Pons (tissue), 1 donor: Measurements from ENCODE around the gene ACVR1.
A peak's percentile ranks its signal among the peaks of the same experiment; 100 is the strongest.

Experiments used
- DNase-seq: peaks from one replicate; pipeline ENCODE4 v3.0.0-alpha.2; 2016; ENCODE audit warnings: low spot score

ACVR1 gene

GRCh38 chr2:157876066-157876785, at the start of gene ACVR1:
Gene ACVR1, minus strand, starts transcription at chr2:157876330. Its CDS starts 76,837 bp downstream, at chr2:157799493.
- DNase-seq = peak; percentile 97

DNA sequence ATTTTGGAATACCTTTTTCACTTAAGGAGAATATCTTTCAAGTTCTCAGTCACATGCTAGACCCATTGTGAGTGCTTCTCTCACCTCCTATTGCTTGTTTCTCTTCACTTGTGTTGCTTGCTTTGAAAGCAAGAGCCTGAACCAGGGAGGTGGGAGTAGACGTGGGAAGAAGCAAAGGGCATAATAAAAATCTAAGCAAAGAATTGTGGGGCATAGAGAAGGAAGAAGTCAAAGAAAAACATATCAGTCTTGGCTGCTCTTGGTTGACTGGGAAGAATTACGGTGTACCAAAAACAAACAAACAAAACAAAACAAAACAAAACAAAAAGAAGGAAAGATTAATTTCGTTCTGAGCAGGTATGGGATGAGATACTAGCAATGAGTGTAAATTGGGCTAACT, 48.9 kb upstream of the ACVR1 start:
- DNase-seq = no peak

- DNase-seq = no peak
These were observed 47.6 kb upstream of the ACVR1 start for GRCh38 chr2:157923598-157924217.

DNA sequence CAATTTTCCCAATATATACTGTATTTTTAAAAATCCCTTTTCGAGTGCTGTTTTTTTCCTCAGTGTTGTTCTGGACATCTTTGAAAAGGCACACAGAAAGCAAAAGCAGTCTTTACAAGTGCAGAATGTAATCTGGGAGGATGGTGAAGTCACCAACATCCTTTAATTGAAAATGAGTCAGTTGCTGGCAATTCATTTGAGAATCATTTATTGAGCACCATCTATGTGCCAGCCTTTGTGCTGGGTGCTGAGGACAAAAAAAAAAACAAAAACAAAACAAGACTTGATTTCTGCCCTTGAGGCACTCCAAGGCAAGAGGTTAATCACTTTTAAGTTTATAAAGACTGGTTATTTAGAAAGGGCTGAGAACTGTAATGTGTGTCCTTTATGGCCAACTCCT, 46.7 kb upstream of the ACVR1 start:
- no peak for DNase-seq

GRCh38 chr2:157922336-157922735, 46.2 kb upstream of the ACVR1 start:
- DNase-seq = no peak

GRCh38 chr2:157920736-157921135, 44.6 kb upstream of the ACVR1 start:
- no peak for DNase-seq

GRCh38 chr2:157919181-157919580, 43.1 kb upstream of the ACVR1 start:
- no peak for DNase-seq

GRCh38 chr2:157918319-157918718, 42.2 kb upstream of the ACVR1 start:
- DNase-seq = no peak

DNA sequence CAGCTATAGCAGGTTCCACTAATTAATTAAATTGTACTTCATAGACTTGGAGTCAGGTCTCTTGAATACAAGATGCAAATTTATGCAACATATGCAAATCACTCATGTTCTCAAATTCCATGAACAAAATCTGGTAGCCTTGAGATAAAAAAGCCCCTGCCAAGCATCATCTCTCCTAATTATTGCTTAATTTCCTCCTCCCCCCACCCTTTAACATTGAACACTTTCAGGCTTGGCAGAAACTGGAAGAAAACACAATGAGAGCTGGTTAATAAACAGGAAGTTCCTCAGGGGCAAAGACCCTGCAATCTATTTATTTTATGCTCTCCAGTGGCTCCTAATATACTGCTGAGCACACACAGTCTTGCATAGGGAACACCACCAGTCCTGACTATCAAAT, 35.6 kb upstream of the ACVR1 start:
- no peak for DNase-seq

- DNase-seq = no peak
These were observed 35.1 kb upstream of the ACVR1 start for GRCh38 chr2:157911246-157911645.

GRCh38 chr2:157905092-157905491, 29.0 kb upstream of the ACVR1 start:
- DNase-seq = no peak

- DNase-seq = no peak
These were observed 27.5 kb upstream of the ACVR1 start for GRCh38 chr2:157903626-157904025.

DNA sequence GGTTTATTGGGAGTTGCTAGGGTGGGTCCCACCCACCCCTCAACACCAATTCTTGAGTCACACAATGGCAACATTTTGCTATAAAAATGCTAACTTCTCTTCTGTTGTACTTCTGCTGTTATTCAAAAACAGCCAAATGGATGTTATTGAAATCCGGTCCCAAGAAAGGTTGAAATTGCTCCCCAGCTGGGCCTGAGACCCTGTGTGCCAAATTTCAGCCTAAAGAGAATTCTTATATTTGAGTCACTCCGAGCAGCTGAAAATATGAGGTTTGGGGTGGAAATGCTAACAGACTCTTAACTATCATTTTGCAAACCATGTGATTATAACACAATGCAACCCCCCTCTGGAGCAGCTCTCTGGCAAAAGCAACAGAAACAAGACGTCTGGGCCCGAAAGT, 27.0 kb upstream of the ACVR1 start:
- no peak for DNase-seq

- no peak for DNase-seq
These were observed 26.6 kb upstream of the ACVR1 start for GRCh38 chr2:157902692-157903091.

DNA sequence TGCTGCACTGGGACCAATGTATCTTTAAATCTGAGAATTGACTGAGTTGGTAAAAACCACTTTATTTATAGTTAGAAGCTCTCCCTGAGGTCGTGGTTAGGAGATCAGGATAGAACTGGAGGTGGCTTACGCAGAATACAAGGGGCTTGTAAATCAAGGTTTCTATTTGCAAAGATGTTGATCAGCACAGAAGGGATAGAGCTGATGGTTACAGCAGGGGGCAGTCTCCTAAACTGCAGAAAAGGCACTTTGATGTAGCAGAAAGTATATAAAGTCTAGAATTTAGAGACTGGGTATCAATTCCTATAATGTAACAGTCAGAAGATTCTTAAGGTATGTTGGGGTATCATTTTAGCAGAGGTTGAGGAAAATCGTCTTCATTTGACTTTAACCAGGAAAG, 25.2 kb upstream of the ACVR1 start:
- no peak for DNase-seq

- no peak for DNase-seq
These were observed 24.6 kb upstream of the ACVR1 start for GRCh38 chr2:157900684-157901083.

GRCh38 chr2:157900203-157900602, 24.1 kb upstream of the ACVR1 start:
- no peak for DNase-seq

DNA sequence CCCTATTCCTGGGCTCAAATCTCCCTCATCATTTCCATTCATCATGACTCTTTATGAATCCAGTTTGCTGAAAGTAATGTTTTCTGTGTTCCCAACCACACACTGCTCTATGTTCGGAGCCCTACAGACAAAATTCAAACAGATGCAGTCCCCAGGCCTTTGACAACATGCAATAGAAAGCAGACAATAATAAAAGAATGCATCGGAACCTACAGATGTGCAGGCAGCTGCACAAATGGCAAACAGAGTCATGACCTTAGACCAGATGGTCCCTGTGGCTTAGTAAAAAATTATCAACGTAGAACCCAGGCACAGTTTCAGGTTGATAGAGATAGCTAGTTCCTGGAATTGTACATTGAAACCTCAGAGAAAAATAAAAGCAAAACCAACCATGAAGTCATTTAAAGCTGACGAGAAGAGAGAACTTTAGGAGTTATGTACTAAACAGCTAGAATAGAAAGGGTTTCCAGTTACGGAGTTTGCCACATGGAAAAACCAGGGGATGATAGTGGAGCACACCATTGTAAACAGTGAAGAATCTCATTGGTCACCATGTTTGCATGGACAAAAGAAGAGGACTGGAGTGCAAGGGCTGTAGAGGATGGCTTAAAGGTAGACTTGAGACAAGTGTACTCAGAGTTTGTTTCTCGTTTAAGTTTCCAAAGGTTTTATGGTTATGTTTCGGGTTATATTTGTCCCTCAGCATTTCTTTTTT, 23.2 kb upstream of the ACVR1 start:
- no peak for DNase-seq

GRCh38 chr2:157898591-157898996, 22.5 kb upstream of the ACVR1 start:
- DNase-seq = peak; percentile 18

DNA sequence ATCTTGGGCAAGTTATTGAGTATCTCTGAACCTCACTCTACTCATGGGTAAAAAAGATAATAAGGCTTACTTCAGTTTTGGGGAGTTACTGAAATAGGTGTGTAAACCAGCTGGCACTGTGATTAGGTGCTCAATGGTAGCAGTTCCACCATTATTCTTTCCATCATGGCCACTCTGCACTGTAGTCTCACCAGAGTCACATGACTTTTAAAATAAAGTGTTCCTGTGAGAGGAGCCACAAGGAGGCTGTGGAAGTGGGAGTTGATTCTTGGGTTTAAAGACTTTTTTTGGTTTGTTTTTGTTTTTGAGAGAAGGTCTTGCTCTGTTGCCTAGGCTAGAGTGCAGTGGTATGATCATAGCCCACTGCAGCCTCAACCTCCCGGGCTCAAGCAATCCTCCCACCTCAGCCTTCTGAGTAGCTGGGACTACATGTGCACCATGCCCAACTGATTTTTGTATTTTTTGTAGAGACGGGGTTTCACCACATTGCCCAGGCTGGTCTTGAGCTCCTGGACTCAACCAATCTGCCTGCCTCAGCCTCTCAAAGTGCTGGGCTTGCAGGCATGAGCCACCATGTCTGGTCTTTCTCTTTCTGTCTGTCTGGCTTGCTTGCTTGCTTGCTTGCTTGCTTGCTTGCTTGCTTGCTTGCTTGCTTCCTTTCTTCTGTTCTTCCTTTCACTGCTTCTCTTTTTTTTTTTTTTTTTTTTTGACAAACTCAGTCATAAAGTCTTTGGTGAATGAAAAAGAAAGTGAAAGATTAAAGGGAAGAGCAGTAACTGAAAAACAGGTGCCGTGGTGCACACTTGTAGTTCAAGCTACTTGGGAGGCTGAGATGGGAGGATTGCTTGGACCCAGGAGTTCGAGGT, 21.2 kb upstream of the ACVR1 start:
- DNase-seq = no peak

GRCh38 chr2:157895531-157895930, 19.4 kb upstream of the ACVR1 start:
- DNase-seq = no peak
